Endothelial cell (in vitro differentiated cells): Measurements from ENCODE around the gene CHRM5. TPM values are rescaled to one million over a fixed set of nuclear protein-coding genes. Genes with fewer than 3 reads are reported as not detected.
A peak's percentile ranks its signal among the peaks of the same experiment; 100 is the strongest.

Experiments
- DNase-seq: peaks from one replicate; pipeline ENCODE4 v3.0.0; 2021; ENCODE audit warnings: low spot score
- H3K27ac Mint-ChIP-seq: one replicate; pipeline ENCODE4 v1.8.0; 2021; ENCODE audit warnings: mixed read lengths, inconsistent platforms; ENCODE audit not compliant: unreplicated experiment
- H3K27me3 Mint-ChIP-seq: one replicate; pipeline ENCODE4 v1.8.0; 2021; ENCODE audit warnings: mild to moderate bottlenecking, moderate library complexity, mixed read lengths, inconsistent platforms; ENCODE audit not compliant: unreplicated experiment
- H3K36me3 Mint-ChIP-seq: one replicate; pipeline ENCODE4 v1.8.0; 2021; ENCODE audit warnings: mild to moderate bottlenecking, low read depth, mixed read lengths, inconsistent platforms; ENCODE audit not compliant: unreplicated experiment
- H3K4me1 Mint-ChIP-seq: one replicate; pipeline ENCODE4 v1.8.0; 2021; ENCODE audit warnings: mild to moderate bottlenecking, mixed read lengths, inconsistent platforms; ENCODE audit not compliant: unreplicated experiment
- H3K4me3 Mint-ChIP-seq: one replicate; pipeline ENCODE4 v1.8.0; 2021; ENCODE audit warnings: mild to moderate bottlenecking, mixed read lengths, inconsistent platforms; ENCODE audit not compliant: unreplicated experiment
- H3K9me3 Mint-ChIP-seq: one replicate; pipeline ENCODE4 v1.8.0; 2021; ENCODE audit warnings: mixed read lengths, inconsistent platforms; ENCODE audit not compliant: unreplicated experiment
- total RNA-seq: library from RNA; stranded (reverse); fragmentation: NEBNext Ultra II Directional; extraction: Animal tissue kit (Norgen Biotek cat#: 25700); gene quantifications from one replicate; pipeline ENCODE4 v1.2.1, GENCODE V29; 2021; ENCODE audit not compliant: unreplicated experiment
- TF ChIP-seq, protein P1 (sequence below): fragments of 200-600 bp; sonication (generic); IDR thresholded peaks from one replicate; pipeline ENCODE4 v1.5.0; 2021; ENCODE audit warnings: antibody characterized with exemption; ENCODE audit not compliant: unreplicated experiment

The CHRM5 gene
- total RNA-seq, 1 donor from 2014 or later = not detected

DNA sequence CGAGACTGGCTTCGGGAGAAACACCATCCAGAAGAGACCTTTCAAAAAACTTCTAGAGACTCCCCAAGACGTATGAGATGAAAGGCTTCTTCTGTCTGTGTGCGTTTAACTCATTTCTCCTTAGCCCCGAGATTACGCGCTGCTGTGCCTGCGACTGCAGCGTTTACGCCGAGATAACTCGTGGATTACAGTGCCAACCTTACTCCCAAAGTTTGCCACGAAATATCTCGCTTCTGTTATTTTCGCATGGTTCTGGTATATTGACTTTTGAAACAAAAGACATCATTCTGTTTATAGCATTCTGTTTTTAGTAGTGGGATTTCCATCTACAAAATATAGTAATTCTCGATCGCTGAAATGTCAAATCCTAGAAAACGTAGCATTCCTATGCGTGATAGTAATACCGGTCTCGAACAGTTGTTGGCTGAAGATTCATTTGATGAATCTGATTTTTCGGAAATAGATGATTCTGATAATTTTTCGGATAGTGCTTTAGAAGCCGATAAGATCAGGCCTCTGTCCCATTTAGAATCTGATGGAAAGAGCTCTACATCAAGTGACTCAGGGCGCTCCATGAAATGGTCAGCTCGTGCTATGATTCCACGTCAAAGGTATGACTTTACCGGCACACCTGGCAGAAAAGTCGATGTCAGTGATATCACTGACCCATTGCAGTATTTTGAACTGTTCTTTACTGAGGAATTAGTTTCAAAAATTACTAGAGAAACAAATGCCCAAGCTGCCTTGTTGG is 134.1 kb downstream of the CHRM5 start:
- peak overlapping the region; percentile 97 for H3K27ac Mint-ChIP-seq
- peaks cover 4% of the 10 kb centered on the region for H3K27me3 Mint-ChIP-seq
- H3K36me3 Mint-ChIP-seq = peaks cover 6% of the 10 kb centered on the region

DNA sequence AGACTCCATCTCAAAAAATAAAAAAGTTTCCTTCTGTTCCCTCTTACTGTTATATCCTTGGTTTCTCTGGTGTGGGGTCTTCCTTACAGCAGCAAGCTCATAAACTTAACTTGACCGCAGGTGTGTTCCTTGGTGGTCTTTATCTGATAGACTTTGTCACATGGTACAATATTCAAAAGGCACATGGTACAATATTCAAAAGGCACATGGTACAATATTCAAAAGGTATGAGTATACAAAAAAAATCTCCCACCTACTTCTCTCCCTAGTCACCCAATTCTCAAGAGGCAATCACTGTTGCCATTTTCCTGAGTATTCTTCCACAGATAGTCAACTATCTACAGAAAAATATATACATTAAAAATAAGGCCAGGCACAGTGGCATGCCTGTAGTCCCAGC is 138.1 kb downstream of the CHRM5 start:
- H3K4me3 Mint-ChIP-seq = no peak overlapping the region
- TF ChIP-seq, protein P1, sequence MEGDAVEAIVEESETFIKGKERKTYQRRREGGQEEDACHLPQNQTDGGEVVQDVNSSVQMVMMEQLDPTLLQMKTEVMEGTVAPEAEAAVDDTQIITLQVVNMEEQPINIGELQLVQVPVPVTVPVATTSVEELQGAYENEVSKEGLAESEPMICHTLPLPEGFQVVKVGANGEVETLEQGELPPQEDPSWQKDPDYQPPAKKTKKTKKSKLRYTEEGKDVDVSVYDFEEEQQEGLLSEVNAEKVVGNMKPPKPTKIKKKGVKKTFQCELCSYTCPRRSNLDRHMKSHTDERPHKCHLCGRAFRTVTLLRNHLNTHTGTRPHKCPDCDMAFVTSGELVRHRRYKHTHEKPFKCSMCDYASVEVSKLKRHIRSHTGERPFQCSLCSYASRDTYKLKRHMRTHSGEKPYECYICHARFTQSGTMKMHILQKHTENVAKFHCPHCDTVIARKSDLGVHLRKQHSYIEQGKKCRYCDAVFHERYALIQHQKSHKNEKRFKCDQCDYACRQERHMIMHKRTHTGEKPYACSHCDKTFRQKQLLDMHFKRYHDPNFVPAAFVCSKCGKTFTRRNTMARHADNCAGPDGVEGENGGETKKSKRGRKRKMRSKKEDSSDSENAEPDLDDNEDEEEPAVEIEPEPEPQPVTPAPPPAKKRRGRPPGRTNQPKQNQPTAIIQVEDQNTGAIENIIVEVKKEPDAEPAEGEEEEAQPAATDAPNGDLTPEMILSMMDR = no peak
- peaks cover 6% of the 10 kb centered on the region for H3K36me3 Mint-ChIP-seq
- peaks cover 1% of the 10 kb centered on the region for H3K27me3 Mint-ChIP-seq
- no peak for DNase-seq
- H3K9me3 Mint-ChIP-seq = no peaks in the 10 kb centered on the region
- no peak overlapping the region for H3K27ac Mint-ChIP-seq
- H3K4me1 Mint-ChIP-seq = peaks cover 17% of the 10 kb centered on the region

More for the DNA sequence above, 134.1 kb downstream of the CHRM5 start:
- Mint-ChIP-seq H3K4me3 (peak overlapping the region; percentile 99), H3K9me3 (no peaks in the 10 kb centered on the region), H3K4me1 (peaks cover 21% of the 10 kb centered on the region)
- no peak for DNase-seq
- TF ChIP-seq, protein P1 = no peak

DNA sequence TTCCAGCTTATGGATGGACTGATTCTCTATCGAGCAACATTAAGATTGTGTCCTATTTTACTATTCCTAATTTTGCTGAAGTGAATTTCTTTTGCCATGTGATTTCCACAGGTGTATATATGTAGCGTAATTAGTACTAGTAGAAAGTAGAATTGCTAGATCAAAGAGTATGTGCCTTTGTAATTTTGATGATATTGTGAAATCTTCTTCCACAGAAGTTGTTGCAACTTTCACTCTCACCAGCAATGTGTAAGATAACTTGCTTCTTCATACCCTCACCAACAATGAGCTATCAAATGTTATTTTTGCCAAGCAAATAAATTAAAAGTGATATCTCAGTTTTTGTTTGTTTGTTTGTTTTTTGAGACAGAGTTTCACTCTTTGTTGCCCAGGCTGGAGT is 139.0 kb downstream of the CHRM5 start:
- H3K4me3 Mint-ChIP-seq = no peak overlapping the region
- TF ChIP-seq, protein P1 = no peak
- no peak for DNase-seq

DNA sequence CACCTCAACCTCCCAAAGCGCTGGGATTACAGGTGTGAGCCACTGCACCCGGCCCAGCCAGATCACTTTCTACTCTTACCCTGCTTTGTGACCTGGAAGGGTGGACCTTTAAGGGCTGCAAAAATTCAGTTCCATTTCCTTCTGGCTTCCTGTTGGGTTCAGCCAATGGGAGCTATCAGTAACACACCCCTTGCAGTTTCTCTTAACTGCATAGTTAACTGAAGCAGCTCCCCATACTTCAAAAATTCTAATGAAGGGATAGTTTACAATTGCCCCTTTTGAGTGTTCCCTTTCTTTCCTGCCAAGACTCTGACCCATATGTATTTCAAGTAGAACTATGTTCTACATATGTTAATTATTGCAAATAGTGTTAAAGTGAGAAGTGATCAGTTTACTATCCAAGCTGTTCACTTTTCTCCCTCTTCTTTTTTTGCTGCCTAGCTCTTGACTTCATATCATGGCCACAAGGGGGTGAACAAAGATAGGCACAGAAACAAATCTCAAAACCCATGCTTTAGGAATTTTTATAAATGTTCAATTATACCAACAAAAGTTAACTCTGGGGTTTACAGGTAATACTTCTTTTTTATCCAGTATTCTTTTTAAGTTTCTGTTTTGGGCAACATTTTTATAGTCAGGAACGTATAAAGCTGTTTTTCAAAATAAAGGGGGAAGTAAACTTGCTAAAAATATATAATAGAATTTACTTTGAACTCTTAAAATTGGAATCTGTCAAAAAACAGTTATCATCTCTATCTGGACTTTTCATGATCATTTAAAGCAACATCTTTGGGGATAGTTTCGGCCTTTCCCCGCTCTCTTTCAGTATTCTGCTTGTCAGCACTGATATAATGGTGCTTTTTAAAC is 141.7 kb downstream of the CHRM5 start:
- no peak overlapping the region for H3K27ac Mint-ChIP-seq
- TF ChIP-seq, protein P1 = peak; percentile 70
- no peaks in the 10 kb centered on the region for H3K9me3 Mint-ChIP-seq
- no peak overlapping the region for H3K4me3 Mint-ChIP-seq
- peaks cover 4% of the 10 kb centered on the region for H3K4me1 Mint-ChIP-seq
- DNase-seq = peak; percentile 16
- H3K27me3 Mint-ChIP-seq = peaks cover 1% of the 10 kb centered on the region
- H3K36me3 Mint-ChIP-seq = no peaks in the 10 kb centered on the region

More for the DNA sequence above, 139.0 kb downstream of the CHRM5 start:
- H3K9me3 Mint-ChIP-seq = no peaks in the 10 kb centered on the region
- peaks cover 9% of the 10 kb centered on the region for H3K4me1 Mint-ChIP-seq
- peaks cover 1% of the 10 kb centered on the region for H3K36me3 Mint-ChIP-seq
- H3K27me3 Mint-ChIP-seq = no peaks in the 10 kb centered on the region
- no peak overlapping the region for H3K27ac Mint-ChIP-seq
